Ishikawa (cell line): ENCODE measurements around the gene TMEM245.

ENCODE experiments used
- CEBPB ChIP-seq: IDR thresholded peaks from 2 replicates; pipeline ENCODE4 v1.6.1; 2012
- EGR1 ChIP-seq: IDR thresholded peaks from 2 replicates; pipeline ENCODE4 v1.6.1; 2012
- EP300 ChIP-seq: IDR thresholded peaks from 2 replicates; pipeline ENCODE4 v1.6.1; 2012; ENCODE audit warnings: borderline replicate concordance
- FOXM1 ChIP-seq: IDR thresholded peaks from 2 replicates; pipeline ENCODE4 v1.6.1; 2012; ENCODE audit warnings: low read depth, borderline replicate concordance
- MAX ChIP-seq: IDR thresholded peaks from 2 replicates; pipeline ENCODE4 v1.6.1; 2012
- NFIC ChIP-seq: IDR thresholded peaks from 2 replicates; pipeline ENCODE4 v1.6.1; 2012
- RAD21 ChIP-seq: IDR thresholded peaks from 2 replicates; pipeline ENCODE4 v1.6.1; 2012; ENCODE audit warnings: low read depth
- REST ChIP-seq: IDR thresholded peaks from 2 replicates; pipeline ENCODE4 v1.6.1; 2012; ENCODE audit warnings: low read depth, mild to moderate bottlenecking
- TAF1 ChIP-seq: IDR thresholded peaks from 2 replicates; pipeline ENCODE4 v1.6.1; 2012; ENCODE audit warnings: low read depth, mild to moderate bottlenecking
- TEAD4 ChIP-seq: IDR thresholded peaks from 2 replicates; pipeline ENCODE4 v1.6.1; 2012
- YY1 ChIP-seq: IDR thresholded peaks from 2 replicates; pipeline ENCODE4 v1.6.1; 2012; ENCODE audit warnings: low read depth
- ZBTB7A ChIP-seq: IDR thresholded peaks from 2 replicates; pipeline ENCODE4 v1.6.1; 2012; ENCODE audit warnings: low read depth

- TF ChIP-seq YY1 (no peak), FOXM1 (no peak), CEBPB (no peak), RAD21 (no peak), NFIC (no peak), TEAD4 (no peak), EP300 (no peak), MAX (no peak), REST (no peak), ZBTB7A (no peak), TAF1 (no peak), EGR1 (no peak)
Measured at GRCh38 chr9:109003116-109003515, 116.6 kb downstream of the TMEM245 start.
